HEK293 (cell line): Measurements from ENCODE around the gene TMEM220.

Experiments used
- CTCF ChIA-PET: fragments of 350-600 bp; formaldehyde crosslinking; extraction: SDS; loops from one replicate; lab custom pipeline; 2021; ENCODE audit warnings: antibody characterized with exemption; lab: Yijun Ruan, JAX
- POLR2A ChIA-PET: fragments of 300-600 bp; formaldehyde crosslinking; extraction: SDS; loops from one replicate; lab custom pipeline; 2020; ENCODE audit warnings: antibody characterized with exemption, inconsistent platforms; lab: Yijun Ruan, JAX
- H3K27ac ChIP-seq: fragments of 200-500 bp; sonication (Bioruptor generic); 2 replicates; pipeline ENCODE4 v1.5.1; 2014; ENCODE audit warnings: low read depth, low read length, control low read depth, inconsistent platforms; ENCODE audit errors: extremely low read depth
- H3K36me3 ChIP-seq, 2 experiments: fragments of 200-500 bp in 1 of 2; sonication (Bioruptor generic) in 1 of 2; 1 replicate in 1 of 2; 2 replicates in 1 of 2; pipeline ENCODE4 v1.5.1; 2014 to 2017; ENCODE audit warnings: inconsistent platforms in 2 of 2, low read length in 2 of 2; ENCODE audit not compliant: control insufficient read depth in 2 of 2, insufficient read depth in 1 of 2
- H3K4me1 ChIP-seq: fragments of 200-500 bp; sonication (Bioruptor generic); 2 replicates; pipeline ENCODE4 v1.5.1; 2014; ENCODE audit warnings: mild to moderate bottlenecking, low read length, inconsistent platforms; ENCODE audit not compliant: control insufficient read depth, insufficient read depth
- H3K4me3 ChIP-seq: 2 replicates; pipeline ENCODE4 v1.5.1; 2011; ENCODE audit warnings: low read depth, mild to moderate bottlenecking, control low read depth, low read length, moderate library complexity
- H3K9me3 ChIP-seq: fragments of 200-500 bp; sonication (Bioruptor generic); 2 replicates; pipeline ENCODE4 v1.5.1; 2014; ENCODE audit warnings: low read depth, low read length, inconsistent platforms; ENCODE audit not compliant: control insufficient read depth, insufficient read depth
- EGR2 ChIP-seq: fragments of 450-650 bp; formaldehyde crosslinking; IDR thresholded peaks from 2 replicates; pipeline ENCODE4 v1.5.1; 2016; ENCODE audit warnings: low read depth, missing biosample characterization, missing genetic modification characterization
- MEIS1 ChIP-seq: sonication (generic); formaldehyde crosslinking; IDR thresholded peaks from 2 replicates; pipeline ENCODE4 v1.8.1; 2022; ENCODE audit warnings: missing genetic modification reagents, mild to moderate bottlenecking, borderline replicate concordance
- SCRT1 ChIP-seq: fragments of 450-650 bp; formaldehyde crosslinking; IDR thresholded peaks from 2 replicates; pipeline ENCODE4 v1.5.1; 2016; ENCODE audit warnings: missing biosample characterization, missing genetic modification characterization, borderline replicate concordance
- TCF7L2 ChIP-seq: IDR thresholded peaks from 2 replicates; pipeline ENCODE4 v1.6.1; 2011; ENCODE audit warnings: low read depth, mild to moderate bottlenecking, inconsistent platforms, low read length, moderate library complexity, borderline replicate concordance
- ZBTB8A ChIP-seq: fragments of 450-650 bp; formaldehyde crosslinking; IDR thresholded peaks from 2 replicates; pipeline ENCODE4 v1.5.1; 2016; ENCODE audit warnings: missing biosample characterization, missing genetic modification characterization
- ZFP69B ChIP-seq: fragments of 450-650 bp; formaldehyde crosslinking; IDR thresholded peaks from 2 replicates; pipeline ENCODE4 v1.5.1; 2016; ENCODE audit warnings: missing biosample characterization, missing genetic modification characterization
- ZNF10 ChIP-seq: fragments of 450-650 bp; formaldehyde crosslinking; IDR thresholded peaks from 2 replicates; pipeline ENCODE4 v1.5.1; 2017; ENCODE audit warnings: missing biosample characterization, missing genetic modification characterization
- ZNF140 ChIP-seq: fragments of 450-650 bp; formaldehyde crosslinking; IDR thresholded peaks from 2 replicates; pipeline ENCODE4 v1.5.1; 2016; ENCODE audit warnings: missing biosample characterization, missing genetic modification characterization
- ZNF16 ChIP-seq: fragments of 450-650 bp; formaldehyde crosslinking; IDR thresholded peaks from 2 replicates; pipeline ENCODE4 v1.5.1; 2016; ENCODE audit warnings: low read depth, missing biosample characterization, missing genetic modification characterization
- ZNF169 ChIP-seq: fragments of 450-650 bp; formaldehyde crosslinking; IDR thresholded peaks from 2 replicates; pipeline ENCODE4 v1.5.1; 2016; ENCODE audit warnings: missing biosample characterization, missing genetic modification characterization
- ZNF19 ChIP-seq: fragments of 450-650 bp; formaldehyde crosslinking; IDR thresholded peaks from 2 replicates; pipeline ENCODE4; 2016; ENCODE audit warnings: missing biosample characterization, missing genetic modification characterization, low read depth
- ZNF23 ChIP-seq: fragments of 450-650 bp; formaldehyde crosslinking; IDR thresholded peaks from 2 replicates; pipeline ENCODE4 v1.5.1; 2016; ENCODE audit warnings: missing biosample characterization, missing genetic modification characterization, borderline replicate concordance
- ZNF510 ChIP-seq: fragments of 450-650 bp; formaldehyde crosslinking; IDR thresholded peaks from 2 replicates; pipeline ENCODE4 v1.5.1; 2018; ENCODE audit warnings: mild to moderate bottlenecking, missing genetic modification characterization, missing biosample characterization; ENCODE audit not compliant: insufficient replicate concordance
- ZNF530 ChIP-seq: fragments of 450-650 bp; formaldehyde crosslinking; IDR thresholded peaks from 2 replicates; pipeline ENCODE4 v1.5.1; 2016; ENCODE audit warnings: low read depth, missing biosample characterization, missing genetic modification characterization
- ZNF768 ChIP-seq: fragments of 450-650 bp; formaldehyde crosslinking; IDR thresholded peaks from 2 replicates; pipeline ENCODE4 v1.5.1; 2018; ENCODE audit warnings: missing biosample characterization, mild to moderate bottlenecking, missing genetic modification characterization
- ZXDB ChIP-seq: fragments of 450-650 bp; formaldehyde crosslinking; IDR thresholded peaks from 2 replicates; pipeline ENCODE4 v1.5.1; 2016; ENCODE audit warnings: missing biosample characterization, missing genetic modification characterization
- TF ChIP-seq, protein P1 (sequence below): fragments of 450-650 bp; formaldehyde crosslinking; IDR thresholded peaks from 2 replicates; pipeline ENCODE4 v1.5.1; 2016; ENCODE audit warnings: missing biosample characterization, missing genetic modification characterization
- TF ChIP-seq, protein P2 (sequence below): fragments of 450-650 bp; formaldehyde crosslinking; IDR thresholded peaks from 2 replicates; pipeline ENCODE4 v1.5.1; 2016; ENCODE audit warnings: missing biosample characterization, missing genetic modification characterization
- TF ChIP-seq, protein P3 (sequence below): fragments of 450-650 bp; formaldehyde crosslinking; IDR thresholded peaks from 2 replicates; pipeline ENCODE4 v1.5.1; 2016; ENCODE audit warnings: missing biosample characterization, missing genetic modification characterization
- TF ChIP-seq, protein P4 (sequence below): fragments of 450-650 bp; formaldehyde crosslinking; IDR thresholded peaks from 2 replicates; pipeline ENCODE4 v1.5.1; 2016; ENCODE audit warnings: missing biosample characterization, missing genetic modification characterization

Gene TMEM220

DNA sequence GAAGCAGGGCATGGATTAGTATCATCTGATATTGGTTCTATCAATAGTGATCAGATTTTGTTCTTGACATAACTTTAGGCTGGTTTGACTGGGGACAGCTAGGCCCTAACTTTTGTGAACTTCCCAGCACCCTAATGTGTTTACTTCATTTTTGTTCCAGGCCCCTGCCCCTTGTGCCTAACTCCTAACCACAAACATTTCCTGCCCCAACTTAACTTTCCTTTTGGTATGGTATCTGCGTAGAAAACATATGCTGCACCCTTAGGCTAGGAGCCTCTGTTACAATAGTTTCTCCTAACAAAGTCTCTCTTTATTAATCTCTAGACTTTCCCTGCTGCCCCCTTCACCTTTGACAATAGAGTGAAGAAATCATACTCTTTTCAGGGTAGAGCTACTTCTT lies 30.0 kb downstream of the TMEM220 start:
- CTCF ChIA-PET = interaction anchor here (0.6 to 1.3 kb wide), 3 partner anchors 16 to 773 kb away, joined by 3 to 6 read pairs (median 3); no protein-coding TSS in a partner anchor
- Histone ChIP-seq H3K4me1 (peaks cover 6% of the 10 kb centered on the region), H3K36me3 (peaks cover 9 to 12% of the 10 kb centered on the region in 2 experiments), H3K4me3 (no peak overlapping the region), H3K27ac (no peak overlapping the region), H3K9me3 (no peaks in the 10 kb centered on the region)
- TF ChIP-seq ZNF530 (tag by site-specific recombination) (no peak), ZBTB8A (tag by site-specific recombination) (no peak), ZNF140 (tag by site-specific recombination) (no peak), EGR2 (tag by site-specific recombination) (no peak), ZFP69B (tag by site-specific recombination) (no peak), ZNF169 (tag by site-specific recombination) (no peak), ZNF19 (tag by site-specific recombination) (no peak), ZNF510 (tag by site-specific recombination) (no peak), ZNF16 (tag by site-specific recombination) (no peak), ZNF10 (tag by site-specific recombination) (no peak), ZXDB (tag by site-specific recombination) (no peak), ZNF768 (no peak), TCF7L2 (no peak)
- TF ChIP-seq, protein P1, sequence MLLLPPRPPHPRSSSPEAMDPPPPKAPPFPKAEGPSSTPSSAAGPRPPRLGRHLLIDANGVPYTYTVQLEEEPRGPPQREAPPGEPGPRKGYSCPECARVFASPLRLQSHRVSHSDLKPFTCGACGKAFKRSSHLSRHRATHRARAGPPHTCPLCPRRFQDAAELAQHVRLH (tag by site-specific recombination) = no peak
- TF ChIP-seq, protein P2, sequence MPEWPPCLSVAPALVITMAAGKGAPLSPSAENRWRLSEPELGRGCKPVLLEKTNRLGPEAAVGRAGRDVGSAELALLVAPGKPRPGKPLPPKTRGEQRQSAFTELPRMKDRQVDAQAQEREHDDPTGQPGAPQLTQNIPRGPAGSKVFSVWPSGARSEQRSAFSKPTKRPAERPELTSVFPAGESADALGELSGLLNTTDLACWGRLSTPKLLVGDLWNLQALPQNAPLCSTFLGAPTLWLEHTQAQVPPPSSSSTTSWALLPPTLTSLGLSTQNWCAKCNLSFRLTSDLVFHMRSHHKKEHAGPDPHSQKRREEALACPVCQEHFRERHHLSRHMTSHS (tag by site-specific recombination) = no peak
- POLR2A ChIA-PET = interaction anchor here (1.1 kb wide), 1 partner anchor 1321 kb away, joined by 4 read pairs; the partner anchor contains the start of gene MAP2K4

DNA sequence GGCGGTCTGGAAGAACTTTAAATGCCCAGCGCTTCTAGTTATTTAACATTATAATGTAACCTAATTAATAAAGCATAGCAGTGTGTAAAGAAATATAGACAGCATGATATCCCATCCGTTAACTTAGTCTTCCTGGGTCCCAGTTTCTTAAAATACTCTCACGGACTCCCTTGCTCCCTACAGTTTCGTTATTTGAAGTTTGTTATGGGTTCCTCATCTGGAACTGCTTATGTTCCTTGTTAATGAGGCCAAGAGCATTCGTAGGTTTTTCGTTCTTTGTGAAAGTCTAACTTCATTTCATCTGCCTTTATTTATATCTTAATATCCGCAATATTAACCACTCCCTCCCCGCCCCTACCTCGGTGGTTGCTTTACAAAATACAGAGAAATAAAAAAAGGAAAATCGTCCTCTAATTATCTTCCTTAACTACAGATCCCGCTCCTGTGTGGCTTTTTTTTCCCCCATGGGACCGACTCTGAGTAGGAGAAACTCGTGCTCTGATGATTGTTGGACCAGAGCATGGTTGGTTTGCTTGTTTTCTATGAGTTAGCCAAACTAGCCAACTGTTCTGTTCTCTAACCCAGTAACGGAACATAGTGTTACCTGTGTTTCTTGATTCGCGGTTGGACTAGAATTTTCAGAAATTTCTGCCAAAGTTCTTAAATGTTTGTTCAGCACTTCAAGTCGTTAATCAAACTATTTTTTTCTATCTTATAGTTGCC lies 31.6 kb downstream of the TMEM220 start:
- no peak for TF ChIP-seq SCRT1 (tag by site-specific recombination)
- TF ChIP-seq, all 188 proteins: peak for 0
- CTCF ChIA-PET = interaction anchor here (0.7 kb wide), 1 partner anchor 726 kb away, joined by 3 read pairs; no protein-coding TSS in a partner anchor
- peaks cover 6% of the 10 kb centered on the region for H3K4me1 ChIP-seq
- H3K27ac ChIP-seq = peak overlapping the region; percentile 81
- H3K9me3 ChIP-seq = no peaks in the 10 kb centered on the region
- peak overlapping the region; percentile 78 for H3K4me3 ChIP-seq
- peaks cover 23 to 25% of the 10 kb centered on the region in 2 experiments for H3K36me3 ChIP-seq
- POLR2A ChIA-PET = no interaction called here

DNA sequence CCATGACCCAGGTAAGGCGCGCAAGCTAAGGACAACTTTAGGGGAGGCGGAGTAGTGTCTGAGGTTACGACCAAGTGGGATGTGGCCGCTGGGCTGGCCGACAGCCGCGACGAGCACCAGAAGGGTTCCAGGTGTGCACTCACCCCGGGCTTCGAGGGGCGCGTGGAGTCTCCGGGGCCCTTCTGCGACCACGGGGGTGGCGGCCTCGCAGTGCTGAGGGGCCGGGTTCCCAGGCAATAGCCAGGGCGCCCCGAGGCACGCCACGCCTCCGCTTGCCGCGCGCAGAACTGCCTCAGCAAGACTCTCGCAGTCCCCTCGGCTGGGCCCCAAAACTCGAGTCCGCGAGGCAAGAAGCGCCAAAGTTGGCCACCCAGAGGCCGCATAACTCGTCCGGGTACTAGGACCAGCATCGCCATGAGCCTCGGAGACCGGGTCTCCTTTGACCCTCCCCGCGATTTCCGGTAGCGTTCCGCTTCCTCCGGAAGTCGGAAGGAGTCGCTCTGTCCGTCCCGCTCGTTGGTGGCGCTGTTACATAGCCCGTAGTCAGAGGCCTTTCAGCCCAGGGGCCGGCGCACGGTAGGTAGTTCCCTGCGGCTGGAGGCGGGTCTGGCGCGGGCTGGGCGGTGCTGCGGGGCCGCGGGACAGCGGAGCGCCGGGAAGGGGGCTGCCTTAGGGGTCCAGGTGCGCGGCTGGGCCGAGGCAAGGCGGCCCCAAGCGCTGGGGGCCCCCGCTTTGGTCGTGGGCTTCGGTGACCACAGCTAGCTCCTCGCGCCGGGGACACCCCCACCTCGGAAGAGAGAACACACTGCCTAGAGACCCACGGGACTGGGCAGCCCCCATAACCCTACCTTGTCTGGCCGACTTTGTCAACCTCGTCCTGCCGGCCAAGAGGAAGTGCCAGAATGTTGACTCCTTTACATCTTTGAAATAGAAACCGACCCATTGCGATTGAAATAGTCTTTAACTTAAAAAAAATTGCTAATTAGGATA lies 32.4 kb downstream of the TMEM220 start, which contains the start of the genes ADPRM and SCO1:
ADPRM (plus strand) TSS at position 503 of the 990 bp plus-strand sequence. CDS start 7,333 bp downstream, outside the sequence.
SCO1 (minus strand) TSS at position 442 of the 990 bp plus-strand sequence; CDS start at position 416, 26 bp downstream.
- peak within 1 kb of the TSS; percentile 78 for H3K4me3 ChIP-seq
- no peaks in the 10 kb centered on the region for H3K9me3 ChIP-seq
- POLR2A ChIA-PET = interaction anchor here (0.7 kb wide), 1 partner anchor 1506 kb away, joined by 6 read pairs; no protein-coding TSS in a partner anchor
- H3K27ac ChIP-seq = peak within 1 kb of the TSS; percentile 81
- CTCF ChIA-PET = interaction anchor here (0.6 to 5.0 kb wide), 4 partner anchors 13 to 727 kb away, joined by 3 to 34 read pairs (median 10); no protein-coding TSS in a partner anchor
- H3K36me3 ChIP-seq = peaks cover 32% of the 10 kb centered on the region in 2 experiments
- H3K4me1 ChIP-seq = peaks cover 6% of the 10 kb centered on the region
- TF ChIP-seq, protein P3, sequence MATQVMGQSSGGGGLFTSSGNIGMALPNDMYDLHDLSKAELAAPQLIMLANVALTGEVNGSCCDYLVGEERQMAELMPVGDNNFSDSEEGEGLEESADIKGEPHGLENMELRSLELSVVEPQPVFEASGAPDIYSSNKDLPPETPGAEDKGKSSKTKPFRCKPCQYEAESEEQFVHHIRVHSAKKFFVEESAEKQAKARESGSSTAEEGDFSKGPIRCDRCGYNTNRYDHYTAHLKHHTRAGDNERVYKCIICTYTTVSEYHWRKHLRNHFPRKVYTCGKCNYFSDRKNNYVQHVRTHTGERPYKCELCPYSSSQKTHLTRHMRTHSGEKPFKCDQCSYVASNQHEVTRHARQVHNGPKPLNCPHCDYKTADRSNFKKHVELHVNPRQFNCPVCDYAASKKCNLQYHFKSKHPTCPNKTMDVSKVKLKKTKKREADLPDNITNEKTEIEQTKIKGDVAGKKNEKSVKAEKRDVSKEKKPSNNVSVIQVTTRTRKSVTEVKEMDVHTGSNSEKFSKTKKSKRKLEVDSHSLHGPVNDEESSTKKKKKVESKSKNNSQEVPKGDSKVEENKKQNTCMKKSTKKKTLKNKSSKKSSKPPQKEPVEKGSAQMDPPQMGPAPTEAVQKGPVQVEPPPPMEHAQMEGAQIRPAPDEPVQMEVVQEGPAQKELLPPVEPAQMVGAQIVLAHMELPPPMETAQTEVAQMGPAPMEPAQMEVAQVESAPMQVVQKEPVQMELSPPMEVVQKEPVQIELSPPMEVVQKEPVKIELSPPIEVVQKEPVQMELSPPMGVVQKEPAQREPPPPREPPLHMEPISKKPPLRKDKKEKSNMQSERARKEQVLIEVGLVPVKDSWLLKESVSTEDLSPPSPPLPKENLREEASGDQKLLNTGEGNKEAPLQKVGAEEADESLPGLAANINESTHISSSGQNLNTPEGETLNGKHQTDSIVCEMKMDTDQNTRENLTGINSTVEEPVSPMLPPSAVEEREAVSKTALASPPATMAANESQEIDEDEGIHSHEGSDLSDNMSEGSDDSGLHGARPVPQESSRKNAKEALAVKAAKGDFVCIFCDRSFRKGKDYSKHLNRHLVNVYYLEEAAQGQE (tag by site-specific recombination) = no peak
- TF ChIP-seq MEIS1 = 0 out of 2 replicates have a peak, but pooled peaks have one; percentile 4
- TF ChIP-seq ZNF23 (tag by site-specific recombination) = no peak
- TF ChIP-seq, protein P4, sequence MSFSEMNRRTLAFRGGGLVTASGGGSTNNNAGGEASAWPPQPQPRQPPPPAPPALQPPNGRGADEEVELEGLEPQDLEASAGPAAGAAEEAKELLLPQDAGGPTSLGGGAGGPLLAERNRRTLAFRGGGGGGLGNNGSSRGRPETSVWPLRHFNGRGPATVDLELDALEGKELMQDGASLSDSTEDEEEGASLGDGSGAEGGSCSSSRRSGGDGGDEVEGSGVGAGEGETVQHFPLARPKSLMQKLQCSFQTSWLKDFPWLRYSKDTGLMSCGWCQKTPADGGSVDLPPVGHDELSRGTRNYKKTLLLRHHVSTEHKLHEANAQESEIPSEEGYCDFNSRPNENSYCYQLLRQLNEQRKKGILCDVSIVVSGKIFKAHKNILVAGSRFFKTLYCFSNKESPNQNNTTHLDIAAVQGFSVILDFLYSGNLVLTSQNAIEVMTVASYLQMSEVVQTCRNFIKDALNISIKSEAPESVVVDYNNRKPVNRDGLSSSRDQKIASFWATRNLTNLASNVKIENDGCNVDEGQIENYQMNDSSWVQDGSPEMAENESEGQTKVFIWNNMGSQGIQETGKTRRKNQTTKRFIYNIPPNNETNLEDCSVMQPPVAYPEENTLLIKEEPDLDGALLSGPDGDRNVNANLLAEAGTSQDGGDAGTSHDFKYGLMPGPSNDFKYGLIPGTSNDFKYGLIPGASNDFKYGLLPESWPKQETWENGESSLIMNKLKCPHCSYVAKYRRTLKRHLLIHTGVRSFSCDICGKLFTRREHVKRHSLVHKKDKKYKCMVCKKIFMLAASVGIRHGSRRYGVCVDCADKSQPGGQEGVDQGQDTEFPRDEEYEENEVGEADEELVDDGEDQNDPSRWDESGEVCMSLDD (tag by site-specific recombination) = peak; percentile 17; the same call in 1 of the 2 replicates
